K562 (cell line): ENCODE results near the gene ALKBH8. TPM values are rescaled to one million over a fixed set of nuclear protein-coding genes. Genes with fewer than 3 reads are reported as not detected.
A peak's percentile ranks its signal among the peaks of the same experiment; 100 is the strongest.

Experiments
- C11orf30 ChIP-seq: fragments of 450-650 bp; IDR thresholded peaks from 2 replicates; pipeline ENCODE4 v1.6.1; 2016; ENCODE audit warnings: low read depth, mild to moderate bottlenecking
- CHAMP1 ChIP-seq: fragments of 450-650 bp; IDR thresholded peaks from 2 replicates; pipeline ENCODE4 v1.6.1; 2016; ENCODE audit warnings: mild to moderate bottlenecking
- CREB3 ChIP-seq: fragments of 450-650 bp; conservative IDR thresholded peaks from 2 replicates; pipeline ENCODE4 v1.6.1; 2016; ENCODE audit warnings: missing genetic modification characterization, low read depth, mild to moderate bottlenecking, missing compliant biosample characterization, moderate library complexity
- CREB3L1 ChIP-seq: fragments of 450-650 bp; IDR thresholded peaks from 2 replicates; pipeline ENCODE4 v1.6.1; 2014; ENCODE audit warnings: low read depth, mild to moderate bottlenecking, moderate library complexity, borderline replicate concordance
- ELF1 ChIP-seq: fragments of 200-800 bp; sonication (Bioruptor generic); IDR thresholded peaks from 2 replicates; pipeline ENCODE4 v1.6.1; 2016; ENCODE audit warnings: missing genetic modification characterization, missing compliant biosample characterization
- ELK3 ChIP-seq: fragments of 450-650 bp; formaldehyde crosslinking; IDR thresholded peaks from 2 replicates; pipeline ENCODE4 v1.4.0; 2020; ENCODE audit warnings: mild to moderate bottlenecking
- EP400 ChIP-seq: fragments of 450-650 bp; IDR thresholded peaks from 2 replicates; pipeline ENCODE4 v1.6.1; 2017; ENCODE audit warnings: antibody characterized with exemption, mild to moderate bottlenecking, moderate library complexity
- FOXA1 ChIP-seq: fragments of 450-650 bp; IDR thresholded peaks from 2 replicates; pipeline ENCODE4 v1.6.1; 2016; ENCODE audit warnings: mild to moderate bottlenecking, borderline replicate concordance
- FOXO4 ChIP-seq: fragments of 450-650 bp; formaldehyde crosslinking; IDR thresholded peaks from 2 replicates; pipeline ENCODE4 v1.4.0; 2020; ENCODE audit warnings: mild to moderate bottlenecking, moderate library complexity
- GATAD2B ChIP-seq: fragments of 450-650 bp; IDR thresholded peaks from 2 replicates; pipeline ENCODE4 v1.6.1; 2017; ENCODE audit warnings: mild to moderate bottlenecking, borderline replicate concordance
- PML ChIP-seq: IDR thresholded peaks from 2 replicates; pipeline ENCODE4 v1.6.1; 2012; ENCODE audit warnings: low read length, inconsistent platforms
- SRSF3 ChIP-seq: fragments of 200-400 bp; formaldehyde crosslinking; IDR thresholded peaks from 2 replicates; pipeline ENCODE4 v1.6.1; 2016; ENCODE audit warnings: mild to moderate bottlenecking, low read length, moderate library complexity; ENCODE audit not compliant: insufficient read depth
- TEAD1 ChIP-seq, 2 experiments: fragments of 450-650 bp in 1 of 2; sonication (generic) in 1 of 2; formaldehyde crosslinking; IDR thresholded peaks; 2 replicates each; pipeline versions ENCODE4 v1.4.0 to v1.8.0; 2020 to 2022; ENCODE audit warnings: mild to moderate bottlenecking in 2 of 2, missing genetic modification reagents in 1 of 2
- TFAP4 ChIP-seq: sonication (generic); formaldehyde crosslinking; IDR thresholded peaks from 2 replicates; pipeline ENCODE4 v1.8.0; 2022; ENCODE audit warnings: missing genetic modification reagents, mild to moderate bottlenecking, moderate library complexity, borderline replicate concordance
- ZFP91 ChIP-seq: sonication (generic); formaldehyde crosslinking; IDR thresholded peaks from 2 replicates; pipeline ENCODE4 v1.8.0; 2022; ENCODE audit warnings: mild to moderate bottlenecking, missing genetic modification reagents
- ZNF197 ChIP-seq: fragments of 200-800 bp; sonication (Bioruptor generic); IDR thresholded peaks from 2 replicates; pipeline ENCODE4 v1.6.1; 2016; ENCODE audit warnings: low read depth, missing genetic modification characterization, missing compliant biosample characterization
- polyA plus RNA-seq, 8 experiments: library from polyadenylated mRNA; depleted of rRNA in 4 of 8; stranded (reverse) in 5 of 8; unstranded in 3 of 8; fragments of >200 nt; fragmentation: Nextera tagmentation in 2 of 8; fragmentation: Illumina TruSeq in 1 of 8; extraction: Ambion mirVana in 2 of 8; extraction: Trizol in 1 of 8; gene quantifications; 2 replicates each; pipeline versions ENCODE4 v1.2.1 to v1.2.3, GENCODE V29; 2011 to 2014; ENCODE audit warnings: inconsistent platforms in 1 of 8, missing spikeins in 1 of 8
- total RNA-seq, 7 experiments: library from RNA; depleted of rRNA in 6 of 7; stranded (reverse); fragments of >200 nt in 6 of 7; fragmentation: Illumina TruSeq in 2 of 7; extraction: Trizol in 2 of 7; gene quantifications; 2 replicates each; pipeline versions ENCODE4 v1.2.1 to v1.2.3, GENCODE V29; 2011 to 2021; ENCODE audit warnings: low replicate concordance in 1 of 7

The ALKBH8 gene
- total and polyA plus RNA-seq, 9 of the 15 experiments (the other 6 are each of a cell fraction or from before 2014, with no cell fraction given), result 4.3 to 14.4 (median 9.1) TPM

- TF ChIP-seq SRSF3 (no peak), TEAD1 (CRISPR knock-in tag; IDR thresholded peaks at IDR 0.05) (no peak), ELF1 (tag) (peak; percentile 89), EP400 (peak; percentile 86), ZFP91 (CRISPR knock-in tag) (no peak), ZNF197 (CRISPR knock-in tag) (no peak), PML (0 out of 2 replicates have a peak, but pooled peaks have one; percentile 13), CREB3L1 (peak; percentile 84; the same call in 1 of the 2 replicates), GATAD2B (no peak), C11orf30 (peak; percentile 51), FOXO4 (CRISPR knock-in tag) (no peak), FOXA1 (no peak), CHAMP1 (no peak), ELK3 (CRISPR knock-in tag) (no peak), TFAP4 (CRISPR knock-in tag) (peak; percentile 47; the same call in 1 of the 2 replicates), CREB3 (tag) (0 out of 2 replicates have a peak, but pooled peaks have one; percentile 28)
Measured at GRCh38 chr11:107565219-107565937, at the start of gene ALKBH8 (continued).
